Measurements from ENCODE around the gene PELO. TPM values are rescaled to one million over a fixed set of nuclear protein-coding genes. Genes with fewer than 3 reads are reported as not detected.

The PELO gene
- total RNA-seq, 5 donors from 2014 or later (not counting 1 experiment from before 2014, with no cell fraction given), result 7.3 to 18.2 (median 13.8) TPM

GRCh38 chr5:52776116-52776515 lies 11.6 kb upstream of the PELO start:
- Mint-ChIP-seq H3K36me3 (no peaks in the 10 kb centered on the region), H3K27me3 (no peaks in the 10 kb centered on the region), H3K4me3 (peak overlapping the region in 2 of 3 donors; percentile 34 to 53), H3K27ac (peak overlapping the region; percentile 87 to 90), H3K4me1 (peaks cover 49 to 55% (median 51%) of the 10 kb centered on the region in 3 donors), H3K9me3 (peaks cover 0 to 4% (median 0%) of the 10 kb centered on the region in 3 donors)
- no CpG with 5 or more reads among the region's 2 CpGs for WGBS (ENCODE audit: insufficient coverage)
- H3K36me3 ChIP-seq (ENCODE audit: control insufficient read depth in 2 of 2, extremely low read depth in 1 of 2, insufficient read depth in 1 of 2, low read length in 1 of 2), result no peaks in the 10 kb centered on the region
- DNase-seq (peak in 27 of 35 experiments; percentile 1 to 58 (median 21)), ATAC-seq (replicated peaks in 1 of 4) (peak; percentile 82 to 94 (median 90))
- no peaks in the 10 kb centered on the region for H3K9me3 ChIP-seq
- H3K27ac ChIP-seq (ENCODE audit: low read length), result peak overlapping the region; percentile 6
- peaks cover 17 to 49% of the 10 kb centered on the region in 2 experiments for H3K4me1 ChIP-seq (ENCODE audit: control insufficient read depth in 1 of 2, extremely low read depth in 1 of 2, insufficient read depth in 2 of 2, low read length in 2 of 2)
- POLR2A ChIA-PET, result interaction anchor here (0.5 to 1.1 kb wide), 4 partner anchors 23 to 1353 kb away, joined by 3 to 4 read pairs (median 4); no protein-coding TSS in a partner anchor
- H3K4me3 ChIP-seq (ENCODE audit: control insufficient read depth in 1 of 2, extremely low read depth in 1 of 2, low read length in 1 of 2), result peak overlapping the region in 1 of 2 donors; percentile 5
- no peaks in the 10 kb centered on the region for H3K27me3 ChIP-seq (replicated peaks in 1 of 2; ENCODE audit: control insufficient read depth in 2 of 2, extremely low read depth in 1 of 2, insufficient read depth in 2 of 2, low read length in 1 of 2)
- CTCF ChIA-PET, result interaction anchor here in 1 of 2 donors (1.5 kb wide), 1 partner anchor 12 kb away, joined by 6 read pairs; the partner anchor contains the start of genes ITGA1 and PELO

DNA sequence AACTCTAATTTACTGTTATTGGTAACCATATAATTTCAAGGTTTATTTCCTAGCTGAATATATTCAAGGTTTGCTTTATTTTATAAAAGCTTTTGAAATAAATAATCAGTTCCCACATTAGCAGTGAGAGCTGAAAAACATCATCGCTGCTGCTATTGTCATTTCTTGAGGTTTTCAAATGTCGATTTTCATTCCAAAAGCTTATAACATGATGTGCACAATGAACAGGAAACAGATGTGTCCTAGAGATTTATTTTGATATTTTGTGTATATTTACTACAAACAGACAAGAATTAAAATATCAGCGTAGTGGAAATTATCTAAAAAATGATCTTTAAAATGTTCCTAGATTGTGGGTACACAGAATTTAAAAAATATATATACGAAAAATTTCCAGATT lies 10.5 kb upstream of the PELO start:
- ATAC-seq (replicated peaks in 1 of 4), result no peak
- ChIA-PET CTCF (no interaction called here), POLR2A (no interaction called here)
- H3K4me1 ChIP-seq (ENCODE audit: control insufficient read depth in 1 of 2, extremely low read depth in 1 of 2, insufficient read depth in 2 of 2, low read length in 2 of 2), result peaks cover 17 to 40% of the 10 kb centered on the region in 2 experiments
- H3K27me3 ChIP-seq (replicated peaks in 1 of 2; ENCODE audit: control insufficient read depth in 2 of 2, extremely low read depth in 1 of 2, insufficient read depth in 2 of 2, low read length in 1 of 2), result no peaks in the 10 kb centered on the region
- no peak for DNase-seq
- H3K36me3 ChIP-seq (ENCODE audit: control insufficient read depth in 2 of 2, extremely low read depth in 1 of 2, insufficient read depth in 1 of 2, low read length in 1 of 2), result no peaks in the 10 kb centered on the region
- Mint-ChIP-seq H3K27ac (no peak overlapping the region), H3K27me3 (no peaks in the 10 kb centered on the region), H3K4me1 (peaks cover 38 to 44% (median 41%) of the 10 kb centered on the region in 3 donors), H3K9me3 (peaks cover 0 to 4% (median 0%) of the 10 kb centered on the region in 3 donors), H3K4me3 (no peak overlapping the region), H3K36me3 (no peaks in the 10 kb centered on the region)
- H3K4me3 ChIP-seq (ENCODE audit: control insufficient read depth in 1 of 2, extremely low read depth in 1 of 2, low read length in 1 of 2), result no peak overlapping the region
- H3K9me3 ChIP-seq, result no peaks in the 10 kb centered on the region
- WGBS (ENCODE audit: insufficient coverage), result no CpG with 5 or more reads among the region's 4 CpGs
- no peak overlapping the region for H3K27ac ChIP-seq (ENCODE audit: low read length)

DNA sequence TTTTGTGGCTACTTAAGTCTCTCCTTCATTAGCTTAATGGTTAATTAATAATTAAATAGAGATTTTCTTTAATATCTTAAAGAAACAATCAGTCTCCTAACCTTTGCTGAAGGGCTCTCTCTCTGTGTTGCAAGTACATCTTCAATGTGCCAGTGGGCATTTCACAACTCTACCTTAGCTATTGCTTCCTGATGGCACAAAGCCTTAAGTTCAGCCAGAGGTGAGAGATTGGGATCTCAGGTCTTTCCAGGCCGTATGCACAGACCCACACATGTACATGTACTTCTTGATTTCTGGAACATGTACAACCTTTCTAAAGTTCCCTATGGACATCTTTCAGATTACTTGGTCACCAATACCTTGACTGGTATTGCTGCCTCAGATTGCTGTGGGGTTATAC lies 8.9 kb upstream of the PELO start:
- DNase-seq, result no peak
- Histone ChIP-seq H3K27ac (ENCODE audit: low read length) (no peak overlapping the region), H3K4me3 (ENCODE audit: control insufficient read depth in 1 of 2, extremely low read depth in 1 of 2, low read length in 1 of 2) (no peak overlapping the region), H3K27me3 (replicated peaks in 1 of 2; ENCODE audit: control insufficient read depth in 2 of 2, extremely low read depth in 1 of 2, insufficient read depth in 2 of 2, low read length in 1 of 2) (no peaks in the 10 kb centered on the region), H3K9me3 (no peaks in the 10 kb centered on the region), H3K36me3 (ENCODE audit: control insufficient read depth in 2 of 2, extremely low read depth in 1 of 2, insufficient read depth in 1 of 2, low read length in 1 of 2) (no peaks in the 10 kb centered on the region), H3K4me1 (ENCODE audit: control insufficient read depth in 1 of 2, extremely low read depth in 1 of 2, insufficient read depth in 2 of 2, low read length in 2 of 2) (peaks cover 17 to 26% of the 10 kb centered on the region in 2 experiments)
- ChIA-PET CTCF (interaction anchor here (0.5 to 1.5 kb wide), 6 partner anchors 8 to 137 kb away, joined by 3 to 10 read pairs (median 3); no protein-coding TSS in a partner anchor), POLR2A (interaction anchor here in 1 of 2 donors (1.1 kb wide), 1 partner anchor 23 kb away, joined by 4 read pairs; no protein-coding TSS in a partner anchor)
- no peaks in the 10 kb centered on the region for H3K27me3 Mint-ChIP-seq
- ATAC-seq (replicated peaks in 1 of 4), result no peak
- peaks cover 28 to 35% (median 29%) of the 10 kb centered on the region in 3 donors for H3K4me1 Mint-ChIP-seq
- 100% methylated on average over 1 of the region's 1 CpG for WGBS (ENCODE audit: insufficient coverage)
- no peak overlapping the region for H3K27ac Mint-ChIP-seq
- no peak overlapping the region for H3K4me3 Mint-ChIP-seq
- H3K36me3 Mint-ChIP-seq, result no peaks in the 10 kb centered on the region
- peaks cover 0 to 4% (median 0%) of the 10 kb centered on the region in 3 donors for H3K9me3 Mint-ChIP-seq

GRCh38 chr5:52779213-52779612 lies 8.5 kb upstream of the PELO start:
- peaks cover 0 to 4% (median 0%) of the 10 kb centered on the region in 3 donors for H3K9me3 Mint-ChIP-seq
- H3K4me1 Mint-ChIP-seq, result peaks cover 24 to 31% (median 25%) of the 10 kb centered on the region in 3 donors

GRCh38 chr5:52783226-52783959 lies 4.3 kb upstream of the PELO start:
- ChIA-PET CTCF (no interaction called here), POLR2A (no interaction called here)
- Histone ChIP-seq H3K27me3 (replicated peaks in 1 of 2; ENCODE audit: control insufficient read depth in 2 of 2, extremely low read depth in 1 of 2, insufficient read depth in 2 of 2, low read length in 1 of 2) (peaks cover 0 to 9% of the 10 kb centered on the region in 2 experiments), H3K27ac (ENCODE audit: low read length) (no peak overlapping the region), H3K9me3 (no peaks in the 10 kb centered on the region), H3K4me3 (ENCODE audit: control insufficient read depth in 1 of 2, extremely low read depth in 1 of 2, low read length in 1 of 2) (no peak overlapping the region), H3K36me3 (ENCODE audit: control insufficient read depth in 2 of 2, extremely low read depth in 1 of 2, insufficient read depth in 1 of 2, low read length in 1 of 2) (no peaks in the 10 kb centered on the region), H3K4me1 (ENCODE audit: control insufficient read depth in 1 of 2, extremely low read depth in 1 of 2, insufficient read depth in 2 of 2, low read length in 2 of 2) (peaks cover 10 to 16% of the 10 kb centered on the region in 2 experiments)
- H3K9me3 Mint-ChIP-seq, result no peaks in the 10 kb centered on the region
- H3K4me3 Mint-ChIP-seq, result no peak overlapping the region
- no peaks in the 10 kb centered on the region for H3K36me3 Mint-ChIP-seq
- peaks cover 14 to 22% (median 19%) of the 10 kb centered on the region in 3 donors for H3K4me1 Mint-ChIP-seq
- H3K27me3 Mint-ChIP-seq, result peaks cover 0 to 10% of the 10 kb centered on the region in 2 donors
- no CpG with 5 or more reads among the region's 2 CpGs for WGBS (ENCODE audit: insufficient coverage)
- ATAC-seq (replicated peaks in 1 of 4) (no peak), DNase-seq (no peak)
- no peak overlapping the region for H3K27ac Mint-ChIP-seq

More at GRCh38 chr5:52779213-52779612, 8.5 kb upstream of the PELO start:
- DNase-seq (no peak), ATAC-seq (replicated peaks in 1 of 4) (no peak)
- ChIA-PET CTCF (interaction anchor here (0.5 to 1.5 kb wide), 6 partner anchors 8 to 136 kb away, joined by 3 to 10 read pairs (median 3); no protein-coding TSS in a partner anchor), POLR2A (interaction anchor here in 1 of 2 donors (1.1 kb wide), 1 partner anchor 22 kb away, joined by 4 read pairs; no protein-coding TSS in a partner anchor)
- Histone ChIP-seq H3K36me3 (ENCODE audit: control insufficient read depth in 2 of 2, extremely low read depth in 1 of 2, insufficient read depth in 1 of 2, low read length in 1 of 2) (no peaks in the 10 kb centered on the region), H3K4me1 (ENCODE audit: control insufficient read depth in 1 of 2, extremely low read depth in 1 of 2, insufficient read depth in 2 of 2, low read length in 2 of 2) (peaks cover 13 to 22% of the 10 kb centered on the region in 2 experiments), H3K27ac (ENCODE audit: low read length) (no peak overlapping the region), H3K27me3 (replicated peaks in 1 of 2; ENCODE audit: control insufficient read depth in 2 of 2, extremely low read depth in 1 of 2, insufficient read depth in 2 of 2, low read length in 1 of 2) (no peaks in the 10 kb centered on the region), H3K4me3 (ENCODE audit: control insufficient read depth in 1 of 2, extremely low read depth in 1 of 2, low read length in 1 of 2) (no peak overlapping the region), H3K9me3 (no peaks in the 10 kb centered on the region)
- H3K36me3 Mint-ChIP-seq, result no peaks in the 10 kb centered on the region
- no peak overlapping the region for H3K27ac Mint-ChIP-seq
- no peaks in the 10 kb centered on the region for H3K27me3 Mint-ChIP-seq
- no peak overlapping the region for H3K4me3 Mint-ChIP-seq

DNA sequence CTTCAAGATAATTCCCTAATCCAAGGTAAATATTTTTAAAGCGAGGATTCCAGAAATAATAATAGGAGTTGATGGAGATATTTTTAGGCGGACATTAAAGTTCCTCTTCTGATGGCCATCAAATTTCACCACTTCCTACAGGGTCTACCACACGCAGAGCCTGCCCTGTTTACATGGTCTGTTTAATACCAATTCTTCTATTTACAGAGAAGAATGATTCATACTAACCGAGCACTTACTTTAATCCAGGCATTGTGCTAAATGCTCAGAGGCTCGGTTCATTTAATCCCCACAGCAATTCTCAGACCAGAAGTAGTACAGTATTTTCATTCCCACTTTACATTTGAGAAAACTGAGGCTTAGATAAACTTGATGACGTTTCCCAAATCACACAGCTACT lies 3.0 kb upstream of the PELO start:
- Histone ChIP-seq H3K4me1 (ENCODE audit: control insufficient read depth in 1 of 2, extremely low read depth in 1 of 2, insufficient read depth in 2 of 2, low read length in 2 of 2) (peaks cover 14 to 17% of the 10 kb centered on the region in 2 experiments), H3K27me3 (replicated peaks in 1 of 2; ENCODE audit: control insufficient read depth in 2 of 2, extremely low read depth in 1 of 2, insufficient read depth in 2 of 2, low read length in 1 of 2) (peaks cover 0 to 9% of the 10 kb centered on the region in 2 experiments), H3K9me3 (no peaks in the 10 kb centered on the region), H3K27ac (ENCODE audit: low read length) (no peak overlapping the region), H3K36me3 (ENCODE audit: control insufficient read depth in 2 of 2, extremely low read depth in 1 of 2, insufficient read depth in 1 of 2, low read length in 1 of 2) (no peaks in the 10 kb centered on the region), H3K4me3 (ENCODE audit: control insufficient read depth in 1 of 2, extremely low read depth in 1 of 2, low read length in 1 of 2) (no peak overlapping the region)
- POLR2A ChIA-PET, result no interaction called here
- Mint-ChIP-seq H3K27me3 (peaks cover 0 to 10% of the 10 kb centered on the region in 2 donors), H3K36me3 (no peaks in the 10 kb centered on the region), H3K4me3 (no peak overlapping the region), H3K27ac (no peak overlapping the region), H3K9me3 (no peaks in the 10 kb centered on the region), H3K4me1 (peaks cover 20 to 29% (median 28%) of the 10 kb centered on the region in 3 donors)
- ATAC-seq (replicated peaks in 1 of 4) (no peak), DNase-seq (no peak)
- CTCF ChIA-PET, result no interaction called here
- 80% methylated on average over 1 of the region's 6 CpGs for WGBS (ENCODE audit: insufficient coverage)

All from T-cell (primary cell).